Measurements from ENCODE around the gene GAGE12D.
"Not testable (repeated sequence)": the region's sequence is repeated elsewhere in the genome, so short reads cannot be mapped to it uniquely, and the experiment has no call there.

GAGE12D gene, protein sequence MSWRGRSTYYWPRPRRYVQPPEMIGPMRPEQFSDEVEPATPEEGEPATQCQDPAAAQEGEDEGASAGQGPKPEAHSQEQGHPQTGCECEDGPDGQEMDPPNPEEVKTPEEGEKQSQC

DNA sequence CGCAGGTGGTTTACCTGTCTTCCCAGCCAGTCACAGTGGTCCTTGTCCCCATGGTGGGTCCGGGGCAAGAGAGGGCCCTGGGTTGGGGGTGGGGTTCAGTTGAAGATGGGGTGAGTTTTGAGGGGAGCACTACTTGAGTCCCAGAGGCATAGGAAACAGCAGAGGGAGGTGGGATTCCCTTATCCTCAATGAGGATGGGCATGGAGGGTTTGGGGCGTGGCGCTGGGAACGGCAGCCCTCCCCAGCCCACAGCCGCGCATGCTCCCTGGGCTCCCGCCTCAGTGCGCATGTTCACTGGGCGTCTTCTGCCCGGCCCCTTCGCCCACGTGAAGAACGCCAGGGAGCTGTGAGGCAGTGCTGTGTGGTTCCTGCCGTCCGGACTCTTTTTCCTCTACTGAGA, at the start of gene GAGE12D:
Gene GAGE12D (plus strand): TSS at position 301 of the 400 bp plus-strand sequence. CDS start 1,155 bp downstream, outside the sequence.
- DNase-seq, result not testable (repeated sequence)

GRCh38 chrX:49531877-49532276, 9.7 kb upstream of the GAGE12D start, which contains the start of gene GAGE12C:
GAGE12C (plus strand) TSS chrX:49532177; CDS start chrX:49533332, 1,155 bp downstream.
- not testable (repeated sequence) for DNase-seq

DNA sequence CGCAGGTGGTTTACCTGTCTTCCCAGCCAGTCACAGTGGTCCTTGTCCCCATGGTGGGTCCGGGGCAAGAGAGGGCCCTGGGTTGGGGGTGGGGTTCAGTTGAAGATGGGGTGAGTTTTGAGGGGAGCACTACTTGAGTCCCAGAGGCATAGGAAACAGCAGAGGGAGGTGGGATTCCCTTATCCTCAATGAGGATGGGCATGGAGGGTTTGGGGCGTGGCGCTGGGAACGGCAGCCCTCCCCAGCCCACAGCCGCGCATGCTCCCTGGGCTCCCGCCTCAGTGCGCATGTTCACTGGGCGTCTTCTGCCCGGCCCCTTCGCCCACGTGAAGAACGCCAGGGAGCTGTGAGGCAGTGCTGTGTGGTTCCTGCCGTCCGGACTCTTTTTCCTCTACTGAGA, 9.5 kb downstream of the GAGE12D start, which contains the start of gene GAGE12E:
Gene GAGE12E (plus strand): TSS at position 301 of the 400 bp plus-strand sequence. CDS start 1,155 bp downstream, outside the sequence.
- DNase-seq, result not testable (repeated sequence)

DNA sequence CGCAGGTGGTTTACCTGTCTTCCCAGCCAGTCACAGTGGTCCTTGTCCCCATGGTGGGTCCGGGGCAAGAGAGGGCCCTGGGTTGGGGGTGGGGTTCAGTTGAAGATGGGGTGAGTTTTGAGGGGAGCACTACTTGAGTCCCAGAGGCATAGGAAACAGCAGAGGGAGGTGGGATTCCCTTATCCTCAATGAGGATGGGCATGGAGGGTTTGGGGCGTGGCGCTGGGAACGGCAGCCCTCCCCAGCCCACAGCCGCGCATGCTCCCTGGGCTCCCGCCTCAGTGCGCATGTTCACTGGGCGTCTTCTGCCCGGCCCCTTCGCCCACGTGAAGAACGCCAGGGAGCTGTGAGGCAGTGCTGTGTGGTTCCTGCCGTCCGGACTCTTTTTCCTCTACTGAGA, 19.0 kb downstream of the GAGE12D start, which contains the start of gene GAGE12F:
Gene GAGE12F (plus strand): TSS at position 301 of the 400 bp plus-strand sequence. CDS start 1,155 bp downstream, outside the sequence.
- not testable (repeated sequence) for DNase-seq

- not testable (repeated sequence) for DNase-seq
Measured at GRCh38 chrX:49568728-49569127, 27.2 kb downstream of the GAGE12D start.

- DNase-seq, result not testable (repeated sequence)
Measured at GRCh38 chrX:49569152-49569551, 27.6 kb downstream of the GAGE12D start.

GRCh38 chrX:49570100-49570499, 28.6 kb downstream of the GAGE12D start, which contains the start of gene GAGE12G:
GAGE12G (plus strand) TSS chrX:49570400; CDS start chrX:49571555, 1,155 bp downstream.
- DNase-seq, result not testable (repeated sequence)

DNA sequence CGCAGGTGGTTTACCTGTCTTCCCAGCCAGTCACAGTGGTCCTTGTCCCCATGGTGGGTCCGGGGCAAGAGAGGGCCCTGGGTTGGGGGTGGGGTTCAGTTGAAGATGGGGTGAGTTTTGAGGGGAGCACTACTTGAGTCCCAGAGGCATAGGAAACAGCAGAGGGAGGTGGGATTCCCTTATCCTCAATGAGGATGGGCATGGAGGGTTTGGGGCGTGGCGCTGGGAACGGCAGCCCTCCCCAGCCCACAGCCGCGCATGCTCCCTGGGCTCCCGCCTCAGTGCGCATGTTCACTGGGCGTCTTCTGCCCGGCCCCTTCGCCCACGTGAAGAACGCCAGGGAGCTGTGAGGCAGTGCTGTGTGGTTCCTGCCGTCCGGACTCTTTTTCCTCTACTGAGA, 38.1 kb downstream of the GAGE12D start, which contains the start of gene GAGE12H:
Gene GAGE12H (plus strand): TSS at position 301 of the 400 bp plus-strand sequence. CDS start 1,155 bp downstream, outside the sequence.
- DNase-seq, result not testable (repeated sequence)

- not testable (repeated sequence) for DNase-seq
Measured at GRCh38 chrX:49589196-49589595, 47.7 kb downstream of the GAGE12D start, which contains the start of gene GAGE2A. GAGE2A (plus strand) TSS chrX:49589496; CDS start chrX:49590651, 1,155 bp downstream.

GRCh38 chrX:49589769-49590478, 48.4 kb downstream of the GAGE12D start:
- not testable (repeated sequence) for DNase-seq

DNA sequence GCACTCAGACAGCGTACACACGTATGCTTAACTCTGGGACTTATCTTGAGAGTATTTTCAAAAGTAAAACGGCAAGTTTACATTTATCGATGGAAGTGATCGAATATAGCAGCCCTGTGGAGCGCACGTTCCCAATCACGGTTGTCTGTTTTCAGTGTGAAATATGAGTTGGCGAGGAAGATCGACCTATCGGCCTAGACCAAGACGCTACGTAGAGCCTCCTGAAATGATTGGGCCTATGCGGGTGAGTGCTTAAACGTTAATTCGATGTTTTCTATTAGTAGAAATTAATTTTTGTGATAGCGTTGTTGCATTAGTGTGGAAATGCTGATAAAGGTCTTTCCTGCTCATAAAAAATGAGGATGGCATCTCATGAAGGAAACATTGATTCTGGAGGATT, 49.0 kb downstream of the GAGE12D start:
- not testable (repeated sequence) for DNase-seq
